HG02885 (cell line): Measurements from ENCODE around the gene ECE1.
A peak's percentile ranks its signal among the peaks of the same experiment; 100 is the strongest.

Source experiments
- ATAC-seq: cut with Tn5 transposase; IDR thresholded peaks from one replicate; pipeline ENCODE4 v1.9.1; 2021; ENCODE audit warnings: mild to moderate bottlenecking; ENCODE audit not compliant: unreplicated experiment, poor library complexity

Gene ECE1

DNA sequence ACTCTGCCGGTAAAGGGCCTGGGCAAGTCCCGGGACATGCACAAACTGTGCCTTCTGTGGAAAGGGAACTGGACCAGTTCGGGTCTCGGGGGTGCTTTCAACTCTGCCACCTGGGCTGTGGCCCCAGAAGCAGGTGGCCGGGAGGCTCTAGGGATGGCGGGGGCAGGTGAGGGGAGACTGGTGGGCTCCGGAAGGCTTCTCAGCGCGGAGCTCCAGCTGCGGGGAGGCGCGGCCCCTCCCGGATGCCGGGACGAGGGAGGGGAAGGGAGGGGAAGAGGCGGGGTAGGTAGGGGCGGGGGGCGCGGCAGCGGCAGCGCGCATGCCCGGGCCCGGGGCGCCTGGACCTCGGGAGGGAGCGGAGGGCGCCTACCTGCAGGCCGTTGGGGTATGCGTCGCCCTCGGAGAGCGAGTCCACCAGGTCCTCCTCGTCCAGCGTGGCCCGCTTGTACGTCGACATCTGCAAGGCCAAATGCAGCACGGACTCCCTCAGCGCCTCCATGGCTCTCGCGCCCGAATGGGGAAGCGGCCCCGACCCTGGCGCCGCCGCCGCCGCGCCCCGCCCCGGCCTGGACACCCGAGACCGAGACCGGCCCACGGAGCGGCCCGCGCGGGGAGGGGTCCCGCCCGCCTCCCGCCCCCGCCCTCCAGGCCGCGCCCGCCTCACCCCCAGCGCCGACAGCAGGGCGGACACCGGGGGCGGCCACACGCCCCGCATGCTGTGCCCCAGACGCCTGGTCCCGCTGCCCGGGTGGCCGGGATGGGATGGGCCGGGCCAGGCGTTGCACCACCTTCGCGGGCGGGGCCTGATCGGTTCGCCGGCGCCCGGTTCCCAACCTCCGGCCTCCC is at the start of gene ECE1:
Gene ECE1 (minus strand): TSS at position 764 of the 846 bp plus-strand sequence. CDS start 49 bp downstream, at position 715.
- no peak for ATAC-seq

DNA sequence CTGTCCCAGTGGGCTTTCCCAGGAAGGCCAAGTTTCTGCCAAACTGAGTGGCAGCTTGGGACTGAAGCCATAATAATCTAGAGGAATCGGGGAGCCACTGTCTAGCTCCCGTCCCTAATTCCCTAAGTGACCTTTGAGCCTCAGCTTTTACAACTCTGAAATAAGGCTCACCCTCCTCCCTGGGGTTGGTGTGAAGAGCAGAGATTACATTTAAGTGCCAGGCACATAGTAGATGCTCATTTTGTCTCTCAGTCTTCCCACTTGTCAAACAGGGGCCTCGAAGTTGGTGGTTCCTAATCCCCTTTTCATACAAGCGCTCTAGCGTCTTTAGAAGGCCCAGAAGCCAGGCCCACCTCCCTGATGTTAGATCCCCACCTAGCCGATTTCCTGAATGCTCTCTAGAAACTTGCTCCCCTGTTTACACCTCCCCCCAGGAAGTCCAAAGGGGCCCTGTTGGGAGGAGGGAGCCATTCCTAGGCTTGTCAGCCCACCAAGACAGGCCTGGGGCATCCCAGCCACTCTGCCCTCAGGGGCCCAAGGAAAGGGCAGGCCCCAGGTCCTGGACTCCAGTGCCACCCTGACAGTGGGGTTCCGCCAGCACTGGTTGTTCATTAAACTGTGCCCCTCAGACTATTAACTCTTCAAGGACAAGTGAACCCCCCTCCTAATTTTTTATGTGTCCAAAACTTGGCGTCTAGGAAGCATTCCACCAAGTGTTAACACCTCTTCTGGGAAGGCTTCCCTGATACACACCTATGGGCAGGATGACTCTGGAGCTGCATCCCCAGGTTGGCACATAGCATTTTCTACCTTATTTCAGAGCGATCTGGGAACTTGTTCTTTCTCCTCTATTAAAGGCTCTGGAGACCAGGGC is 49.3 kb upstream of the ECE1 start:
- no peak for ATAC-seq

DNA sequence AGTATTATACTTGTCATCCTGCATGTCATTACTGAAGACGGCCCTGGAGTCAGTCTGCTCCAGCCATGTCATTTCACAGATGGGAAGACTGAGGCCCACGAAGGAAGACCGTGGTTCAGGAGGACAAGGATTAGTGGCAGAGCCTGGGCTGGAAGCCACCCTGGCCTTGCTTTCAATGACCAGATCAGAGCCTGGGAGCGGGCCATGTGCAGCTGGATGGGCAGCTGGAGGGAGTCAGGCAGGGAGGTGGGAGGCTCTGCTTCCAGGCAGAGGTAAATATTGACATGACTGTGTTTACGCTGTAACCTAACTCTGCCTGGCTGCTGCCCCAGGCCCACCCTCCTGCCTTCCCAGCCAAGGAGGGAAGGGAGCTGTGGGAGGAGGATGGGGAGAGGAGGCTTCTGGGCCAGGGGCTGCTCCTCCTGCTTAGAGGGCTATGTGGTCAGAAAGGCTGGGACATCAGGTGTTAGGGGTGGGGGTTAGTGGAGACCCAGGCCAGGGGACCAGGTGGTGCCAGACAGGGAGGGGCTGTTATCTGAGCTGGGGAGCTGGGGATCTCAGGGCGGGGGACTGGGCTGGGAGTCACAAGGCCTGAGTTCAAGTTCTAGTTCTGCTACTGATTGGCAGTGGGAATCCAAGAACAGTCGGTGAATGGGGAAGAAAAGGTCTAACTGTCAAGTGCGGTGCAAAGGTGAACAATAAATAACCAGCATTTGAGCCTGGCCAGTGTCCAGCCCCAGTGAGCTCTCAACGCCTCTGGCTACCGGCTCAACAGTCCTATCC is 48.5 kb upstream of the ECE1 start:
- no peak for ATAC-seq

DNA sequence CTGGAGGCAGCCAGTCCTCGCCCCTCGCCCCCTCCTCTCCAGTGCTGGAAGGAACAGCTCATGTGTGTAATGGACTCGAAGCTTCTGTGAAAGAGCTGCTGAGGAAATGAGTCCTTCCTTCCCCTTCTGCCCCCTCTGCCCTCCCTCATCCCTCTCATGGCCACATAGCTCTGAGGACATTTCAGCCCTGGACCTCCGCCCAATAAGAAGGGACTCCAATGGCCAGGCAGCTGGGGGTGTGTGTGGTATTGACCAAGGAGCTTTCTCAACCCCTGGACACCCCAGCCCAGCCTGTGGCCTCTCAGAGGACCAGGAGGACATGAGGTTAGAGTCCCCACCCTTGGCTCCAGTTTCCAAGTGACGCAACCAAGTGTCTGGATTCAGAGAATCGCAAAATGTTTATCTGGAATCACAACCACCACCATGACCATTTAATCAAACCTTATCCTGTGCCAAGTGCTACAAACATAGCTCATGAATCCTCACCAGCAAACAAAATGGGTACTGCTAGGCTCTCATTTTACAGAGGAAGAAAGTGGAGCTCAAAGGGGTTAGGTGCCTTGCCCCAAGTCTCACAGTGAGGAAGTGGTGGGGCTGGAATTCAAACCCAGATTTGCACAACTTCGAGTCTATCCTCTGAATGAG is 47.8 kb upstream of the ECE1 start:
- no peak for ATAC-seq

DNA sequence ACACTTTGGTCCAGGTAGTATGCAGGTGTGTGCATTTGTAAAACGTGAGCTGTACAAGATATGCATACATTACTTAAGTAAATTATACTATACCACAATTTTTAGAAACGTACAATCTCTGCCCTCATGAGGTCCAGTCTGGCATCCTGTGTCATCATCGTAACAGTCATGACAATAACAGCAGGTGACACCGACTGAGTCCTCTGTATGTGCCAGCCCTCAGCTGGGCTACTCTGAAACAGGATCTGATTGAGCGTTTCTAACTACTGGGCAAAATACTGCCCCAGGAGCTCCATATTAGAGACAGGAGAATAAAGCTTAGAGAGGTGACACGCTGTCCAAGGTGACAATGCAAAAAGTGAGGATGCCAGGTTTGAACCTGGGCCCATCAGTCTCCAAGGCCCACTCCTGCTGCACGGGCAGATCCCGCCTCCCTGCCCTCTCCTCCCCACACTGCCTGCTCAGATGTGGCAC is 47.2 kb upstream of the ECE1 start:
- no peak for ATAC-seq

DNA sequence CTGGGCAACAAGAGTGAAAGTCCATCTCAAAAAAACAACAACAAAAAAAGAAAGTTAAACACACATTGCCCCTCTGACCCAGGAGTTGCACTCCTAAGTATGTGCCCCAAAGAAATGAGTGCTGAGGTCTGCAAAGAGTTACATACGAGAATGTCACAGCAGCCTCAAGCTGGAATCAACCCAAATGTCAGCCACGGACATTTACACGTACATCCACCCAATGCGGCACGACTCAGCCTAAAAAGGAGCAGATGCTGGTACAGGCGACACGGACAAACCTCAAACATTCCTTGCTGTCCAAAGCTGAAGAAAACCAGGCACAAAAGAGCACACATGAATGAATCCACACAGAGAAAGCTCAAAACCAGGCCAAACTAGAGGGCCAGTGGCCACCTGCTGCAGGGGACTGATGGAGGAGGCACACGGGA is 46.8 kb upstream of the ECE1 start:
- no peak for ATAC-seq

DNA sequence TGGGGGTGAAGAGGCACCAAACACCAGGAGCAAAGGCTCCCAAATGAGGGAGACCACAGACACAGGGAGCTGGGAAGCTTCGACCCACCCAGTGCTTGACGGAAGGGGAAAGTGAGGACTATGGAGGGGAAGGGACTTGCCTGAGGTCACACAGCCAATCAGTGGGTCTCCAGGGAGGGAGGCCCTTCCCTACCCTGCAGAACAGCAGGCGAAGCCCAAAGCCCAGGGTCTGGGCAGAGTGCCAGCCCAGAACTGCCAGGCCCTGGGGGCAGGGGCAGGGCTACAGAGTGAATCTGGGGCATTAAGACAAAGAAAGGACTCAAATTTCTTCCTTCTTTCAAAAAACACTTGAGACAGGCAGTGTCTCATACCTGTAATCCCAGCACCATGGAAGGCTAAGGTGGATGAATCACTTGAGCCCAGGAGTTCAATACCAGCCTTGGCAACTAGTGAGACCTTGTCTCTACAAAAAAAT is 45.5 kb upstream of the ECE1 start:
- ATAC-seq = no peak

DNA sequence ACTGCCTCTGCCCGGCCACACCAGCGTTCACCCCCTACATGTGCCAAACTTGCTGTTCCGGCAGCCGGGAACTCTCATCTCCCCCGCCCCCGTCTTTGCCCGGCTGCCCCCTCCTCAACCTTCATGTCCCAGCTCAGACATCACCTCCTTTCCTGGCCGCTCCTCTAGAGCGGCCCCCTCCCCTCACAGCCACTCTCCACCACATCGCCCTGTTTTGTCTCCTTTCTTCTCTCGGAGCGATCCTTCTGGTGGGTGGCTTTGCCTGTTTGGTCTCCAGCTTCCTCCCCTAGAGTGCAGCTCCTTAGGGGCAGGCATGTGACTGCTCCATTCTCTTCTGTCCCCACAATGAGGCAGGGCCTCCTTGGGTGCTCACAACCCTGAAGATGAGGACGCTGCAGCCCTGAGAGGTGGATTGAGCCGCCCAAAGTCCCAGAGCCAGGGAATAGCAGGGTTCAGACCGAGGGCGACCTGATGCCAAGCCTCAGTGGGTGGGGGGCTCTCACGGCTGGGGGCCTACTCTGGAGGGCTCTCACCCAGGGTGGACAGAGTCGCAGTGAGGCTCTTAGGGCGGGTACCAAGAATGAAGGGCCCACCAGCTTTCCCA is 44.9 kb upstream of the ECE1 start:
- ATAC-seq = no peak

DNA sequence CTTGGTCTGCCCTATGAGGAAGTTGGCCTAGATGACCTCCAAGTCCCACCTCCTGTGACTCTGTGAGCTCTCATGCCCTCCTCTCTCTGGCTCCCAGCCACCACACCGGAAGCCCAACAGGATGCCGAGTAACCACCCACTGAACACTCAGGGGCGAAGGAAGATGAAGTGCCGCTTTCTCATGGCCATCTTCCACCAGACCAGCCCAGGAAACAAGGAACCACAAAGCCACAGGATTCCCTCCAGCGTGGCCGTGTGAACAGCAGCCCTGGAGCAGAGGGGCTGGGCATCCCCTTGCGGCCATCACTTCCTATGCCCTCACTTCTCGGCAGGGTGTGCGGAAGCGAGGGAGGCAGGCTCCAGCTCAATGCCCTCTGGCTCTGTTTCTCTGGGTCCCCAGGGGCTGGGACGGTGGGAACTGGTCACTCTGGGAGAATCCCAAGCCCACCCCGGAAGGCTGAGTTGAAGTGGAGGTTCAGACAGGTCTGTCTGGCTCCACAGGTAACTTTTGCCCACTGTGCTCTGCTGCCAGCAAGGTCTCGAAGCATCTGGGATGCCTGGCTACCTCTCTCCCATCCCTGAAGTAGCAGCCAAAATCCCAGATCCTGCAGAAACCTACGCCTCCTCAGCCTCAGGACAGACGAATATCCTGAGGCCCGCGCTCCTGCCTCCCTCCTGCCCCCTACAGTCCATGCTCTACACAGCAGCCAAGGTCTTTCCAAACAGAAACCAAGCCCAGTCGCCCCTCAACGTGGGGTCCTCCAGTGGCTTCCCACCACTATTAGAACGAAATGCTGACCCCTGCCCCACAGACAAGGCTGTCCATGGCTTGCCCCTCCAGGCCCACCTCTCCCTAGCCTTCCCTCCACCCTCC is 44.2 kb upstream of the ECE1 start:
- peak; percentile 48 for ATAC-seq

DNA sequence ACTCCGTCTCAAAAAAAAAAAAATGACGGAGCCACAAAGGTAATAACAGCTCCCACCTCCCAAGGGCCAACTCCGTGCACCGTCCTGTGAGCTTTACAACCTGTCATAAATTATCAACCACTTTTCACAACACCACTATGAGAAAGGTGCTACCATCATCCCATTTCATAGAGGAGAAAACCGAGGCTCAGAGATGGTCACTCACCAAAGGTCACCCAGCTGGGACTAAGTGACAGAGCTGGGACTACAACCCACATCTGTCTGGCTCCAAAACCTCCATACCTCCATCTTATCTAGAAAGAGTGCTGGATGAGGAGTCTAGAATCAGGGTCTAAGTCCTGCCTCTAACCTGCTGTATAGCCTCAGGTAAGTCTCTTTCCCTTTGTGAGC is 43.6 kb upstream of the ECE1 start:
- ATAC-seq = no peak

DNA sequence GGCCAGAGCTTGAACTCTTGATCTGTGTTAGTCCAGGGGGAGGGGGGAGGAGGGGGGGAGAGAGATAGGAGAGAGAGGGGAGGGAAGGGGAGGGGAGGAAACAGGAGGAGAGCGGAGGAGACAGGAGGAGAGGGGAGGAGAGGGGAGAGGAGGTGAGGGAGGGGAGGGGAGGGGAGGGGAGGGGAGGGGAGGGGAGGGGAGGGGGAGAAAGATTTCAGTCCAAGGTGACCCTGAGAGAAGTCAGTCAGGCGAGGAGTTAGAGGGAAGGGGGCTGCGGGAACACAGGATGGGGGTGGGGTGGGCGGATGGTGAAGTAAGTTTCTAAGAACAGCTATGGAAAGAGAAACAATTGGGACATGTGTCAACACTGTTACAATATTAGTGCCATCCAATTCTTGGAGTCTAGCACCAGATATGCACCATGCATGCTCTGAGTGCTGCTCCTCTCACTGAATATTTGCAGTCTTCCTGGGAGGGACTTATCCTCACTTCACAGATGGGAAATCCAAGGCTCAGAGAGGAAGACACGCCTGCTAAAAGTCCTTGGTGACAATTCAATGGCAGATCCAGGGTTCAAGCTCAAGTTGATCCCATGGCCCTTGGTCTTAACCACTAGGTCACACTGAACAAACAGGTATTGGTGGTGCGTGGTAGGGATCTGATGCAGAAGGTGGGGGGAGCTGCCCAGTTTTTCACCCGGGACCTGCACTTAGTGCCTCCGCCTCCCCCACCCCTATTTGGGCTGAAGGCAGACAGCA is 42.5 kb upstream of the ECE1 start:
- ATAC-seq = no peak

DNA sequence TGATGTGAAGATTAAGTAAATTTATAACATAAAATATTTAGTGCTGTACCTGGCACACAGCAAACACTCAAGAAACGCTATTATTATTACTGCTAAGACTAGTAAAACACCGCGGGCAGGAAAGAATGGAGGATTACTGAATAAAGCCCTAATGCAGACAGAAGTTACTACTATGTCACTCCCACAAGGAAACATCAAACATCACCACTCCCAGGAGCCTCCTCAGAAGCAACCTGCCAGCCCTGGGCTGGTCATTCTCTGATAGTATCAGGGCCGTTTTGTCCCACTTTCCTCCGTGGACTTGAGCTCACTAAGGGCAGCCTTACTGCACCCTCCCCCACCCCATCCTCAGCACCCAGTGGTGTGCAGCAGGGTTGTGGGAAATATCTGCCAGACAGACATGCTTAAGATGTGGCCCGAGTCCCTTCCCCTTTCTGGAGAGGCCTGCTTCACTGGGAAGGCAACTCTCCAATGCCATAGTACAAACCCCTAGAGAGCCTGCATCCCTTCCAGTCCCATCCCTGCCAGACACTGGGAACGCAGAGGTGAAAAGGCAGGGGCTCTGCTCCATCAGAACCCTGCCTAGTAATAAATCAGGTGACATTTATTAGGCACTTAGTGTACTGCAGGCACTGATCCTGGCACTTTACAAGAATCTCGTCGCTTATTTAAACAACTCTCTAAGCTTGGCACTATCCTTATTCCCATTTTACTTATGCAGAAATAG is 41.7 kb upstream of the ECE1 start:
- no peak for ATAC-seq

DNA sequence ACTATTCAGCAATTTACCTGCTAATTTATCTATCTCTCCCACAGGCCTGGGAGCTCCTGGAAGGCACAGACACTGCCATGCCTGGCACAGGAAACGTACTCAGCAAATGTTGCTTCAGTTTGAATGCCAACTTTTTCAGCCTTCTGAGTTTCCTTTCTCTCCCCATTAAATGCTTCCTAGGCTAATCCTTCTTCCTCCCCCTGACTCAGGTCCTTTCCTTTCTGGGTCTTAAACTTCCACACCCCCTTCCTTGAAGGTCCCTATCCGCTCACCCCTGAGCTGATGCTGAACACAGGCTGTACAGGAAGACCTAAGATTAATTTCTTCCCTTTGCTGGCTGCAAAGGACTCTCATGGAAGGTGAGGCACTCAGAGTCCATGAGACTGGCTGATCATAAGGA is 40.3 kb upstream of the ECE1 start:
- no peak for ATAC-seq

DNA sequence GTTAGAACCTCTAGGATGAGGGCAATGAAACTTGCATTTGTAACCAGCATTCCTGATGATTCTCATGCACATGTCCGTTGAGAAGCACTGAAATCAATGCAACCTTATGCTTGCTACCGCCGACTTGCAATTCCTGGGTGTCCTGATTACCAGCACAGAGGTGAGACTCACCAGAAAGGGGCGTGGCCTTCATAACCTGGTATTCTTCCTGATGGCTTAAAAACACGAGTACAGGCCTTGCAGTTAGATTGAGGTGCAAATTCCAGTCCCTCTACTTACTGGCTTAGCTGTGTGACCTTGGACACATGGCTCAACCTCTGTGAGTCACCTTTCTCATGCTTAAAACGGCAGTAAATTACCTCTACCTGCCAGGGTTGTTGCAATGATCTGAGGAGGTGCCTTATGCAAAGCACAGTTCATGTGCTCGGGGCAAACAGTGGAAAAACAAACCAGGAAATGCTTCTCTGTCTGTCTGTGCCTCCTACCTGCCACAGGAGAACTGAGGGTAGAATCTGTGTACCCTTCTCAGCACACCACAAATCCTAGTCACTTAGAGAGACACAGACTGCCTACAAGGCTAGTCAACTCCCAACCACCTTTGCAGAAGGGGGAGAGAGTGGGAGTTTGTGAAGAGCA is 39.1 kb upstream of the ECE1 start:
- no peak for ATAC-seq

DNA sequence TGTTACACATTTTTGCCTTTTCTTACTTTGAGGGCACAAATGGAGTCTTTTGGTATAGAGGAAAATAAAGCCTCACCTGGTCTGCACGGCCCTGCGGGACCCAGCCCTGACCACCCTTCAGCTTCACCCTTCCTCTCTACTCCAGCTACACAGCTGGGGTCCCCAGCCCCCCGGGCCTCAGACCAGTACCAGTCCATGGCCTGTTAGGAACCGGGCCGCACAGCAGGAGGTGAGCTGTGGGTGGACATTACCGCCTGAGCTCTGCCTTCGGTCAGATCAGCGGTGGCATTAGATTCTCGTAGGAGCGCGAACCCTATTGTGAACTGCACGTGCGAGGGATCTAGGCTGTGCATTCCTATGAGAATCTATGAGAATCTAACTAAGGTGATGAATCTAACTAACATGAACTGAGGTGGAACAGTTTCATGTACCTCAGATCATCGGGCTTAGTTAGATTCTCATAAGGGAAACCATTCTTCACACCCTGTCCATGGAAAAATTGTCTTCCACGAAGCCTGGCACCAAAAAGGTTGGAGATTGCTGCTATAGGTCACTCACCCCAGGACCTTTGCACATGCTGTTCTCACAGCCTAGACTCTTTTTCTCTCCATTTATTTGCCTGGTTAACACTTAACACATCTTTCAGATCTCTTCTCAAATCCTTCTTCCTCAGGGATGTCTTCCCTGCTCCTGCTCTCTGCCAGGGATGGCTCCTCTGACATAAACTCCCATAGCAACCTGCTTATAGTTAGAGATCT is 37.5 kb upstream of the ECE1 start:
- no peak for ATAC-seq

DNA sequence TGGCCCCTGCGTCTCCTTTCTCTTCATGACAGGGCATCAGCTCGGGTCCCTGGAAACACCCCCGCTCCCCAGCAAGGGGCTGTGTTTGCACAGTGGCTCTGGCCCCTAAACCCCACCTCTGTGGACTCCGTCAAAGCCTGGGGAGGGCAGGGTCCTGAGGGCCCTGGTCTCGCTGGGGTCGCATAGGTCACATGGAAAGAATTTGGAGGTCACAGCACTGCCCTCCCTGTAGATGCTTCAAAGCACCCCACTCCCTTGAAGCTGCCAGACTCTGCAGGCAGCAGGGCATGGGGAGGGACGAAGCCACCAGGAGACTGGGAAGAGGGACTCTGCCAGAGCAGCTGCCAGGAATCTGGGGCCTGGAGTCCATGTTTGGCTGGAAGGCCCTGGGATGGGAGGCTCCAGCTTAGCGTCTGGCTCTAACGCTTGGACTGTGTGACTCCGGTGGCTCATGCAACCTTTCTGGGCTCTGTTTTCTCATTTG is 36.6 kb upstream of the ECE1 start:
- ATAC-seq = no peak
